HG03064 (cell line): ENCODE measurements around the gene EPB41L1.

ENCODE experiments used
- ATAC-seq: cut with Tn5 transposase; IDR thresholded peaks from one replicate; pipeline ENCODE4 v1.9.1; 2021; ENCODE audit warnings: low read depth; ENCODE audit not compliant: unreplicated experiment

The EPB41L1 gene

GRCh38 chr20:36153204-36153603 lies 1.3 kb upstream of the EPB41L1 start:
- no peak for ATAC-seq

GRCh38 chr20:36153736-36154699 lies 522 bp upstream of the EPB41L1 start:
- no peak for ATAC-seq

GRCh38 chr20:36155629-36155971 lies 1.1 kb downstream of the EPB41L1 start:
- no peak for ATAC-seq

- ATAC-seq, result no peak
Observed at GRCh38 chr20:36155991-36156390, 1.5 kb downstream of the EPB41L1 start.

- no peak for ATAC-seq
Observed at GRCh38 chr20:36157610-36158009, 3.1 kb downstream of the EPB41L1 start.

GRCh38 chr20:36158160-36158741 lies 3.7 kb downstream of the EPB41L1 start:
- ATAC-seq, result no peak

- no peak for ATAC-seq
Observed at GRCh38 chr20:36159833-36160232, 5.3 kb downstream of the EPB41L1 start.

- ATAC-seq, result no peak
Observed at GRCh38 chr20:36162272-36162966, 7.9 kb downstream of the EPB41L1 start.

GRCh38 chr20:36167902-36168503 lies 13.5 kb downstream of the EPB41L1 start:
- no peak for ATAC-seq

- ATAC-seq, result no peak
Observed at GRCh38 chr20:36170542-36171215, 16.1 kb downstream of the EPB41L1 start.

GRCh38 chr20:36173451-36173933 lies 19.0 kb downstream of the EPB41L1 start:
- no peak for ATAC-seq

- no peak for ATAC-seq
Observed at GRCh38 chr20:36175016-36175415, 20.5 kb downstream of the EPB41L1 start.

GRCh38 chr20:36175475-36175995 lies 21.0 kb downstream of the EPB41L1 start:
- no peak for ATAC-seq

- ATAC-seq, result no peak
Observed at GRCh38 chr20:36177716-36178115, 23.2 kb downstream of the EPB41L1 start.

GRCh38 chr20:36179170-36179945 lies 24.8 kb downstream of the EPB41L1 start:
- ATAC-seq, result no peak

- ATAC-seq, result no peak
Observed at GRCh38 chr20:36180323-36180722, 25.8 kb downstream of the EPB41L1 start.

- ATAC-seq, result no peak
Observed at GRCh38 chr20:36181934-36182603, 27.5 kb downstream of the EPB41L1 start.

GRCh38 chr20:36182604-36183154 lies 28.1 kb downstream of the EPB41L1 start:
- no peak for ATAC-seq
